PFSK-1 (cell line): ENCODE data around the gene TCF7.

Experiments
- POLR2AphosphoS5 ChIP-seq: IDR thresholded peaks from 2 replicates; pipeline ENCODE4 v1.6.1; 2012; ENCODE audit warnings: low read depth, mild to moderate bottlenecking, control low read depth, low read length, moderate library complexity
- REST ChIP-seq, 2 experiments: IDR thresholded peaks; 2 replicates each; pipeline versions ENCODE4 v1.6.1 to v1.8.0; 2011 to 2012; ENCODE audit warnings: low read depth in 2 of 2, low read length in 2 of 2, control low read depth in 1 of 2, inconsistent platforms in 1 of 2, mild to moderate bottlenecking in 1 of 2, moderate library complexity in 1 of 2; ENCODE audit not compliant: insufficient read depth in 1 of 2

- TF ChIP-seq POLR2AphosphoS5, result 0 out of 2 replicates have a peak, but pooled peaks have one; percentile 10
- TF ChIP-seq REST (IDR thresholded peaks at IDR 0.05; ENCODE audit: insufficient read depth in 1 of 2, low read depth in 2 of 2, low read length in 2 of 2), result no peak
These were observed 63.1 kb downstream of the TCF7 start for GRCh38 chr5:134177369-134178095.
